Thyroid gland (tissue), 4 donors: ENCODE measurements around the gene MAS1.

Experiments
- CTCF ChIP-seq, 6 experiments: fragments of 200-600 bp in 3 of 6; fragments of 450-650 bp in 3 of 6; sonication (generic) in 3 of 6; IDR thresholded peaks; one replicate each; pipeline ENCODE4 v1.5.1; 2016 to 2019; ENCODE audit warnings: antibody characterized with exemption in 6 of 6, mild to moderate bottlenecking in 2 of 6, inconsistent platforms in 1 of 6, moderate library complexity in 1 of 6
- POLR2A ChIP-seq, 2 donors: fragments of 450-650 bp; IDR thresholded peaks; one replicate each; pipeline ENCODE4 v1.6.1; 2017; ENCODE audit warnings: antibody characterized with exemption in 2 of 2, mild to moderate bottlenecking in 2 of 2, moderate library complexity in 1 of 2

- no peak for TF ChIP-seq CTCF (IDR thresholded peaks at IDR 0.05)
- TF ChIP-seq POLR2A (IDR thresholded peaks at IDR 0.05) = no peak
These were observed 23.8 kb downstream of the MAS1 start for GRCh38 chr6:159914565-159914923.
